GM18870 (cell line): ENCODE data around the gene SHC3.
A peak's percentile ranks its signal among the peaks of the same experiment; 100 is the strongest.

ENCODE experiments used
- ATAC-seq: cut with Tn5 transposase; IDR thresholded peaks from one replicate; pipeline ENCODE4 v1.9.1; 2021; ENCODE audit warnings: moderate library complexity; ENCODE audit not compliant: unreplicated experiment

The SHC3 gene

GRCh38 chr9:89112243-89112642 is 66.4 kb downstream of the SHC3 start:
- ATAC-seq: no peak

- ATAC-seq: no peak
Measured at GRCh38 chr9:89109666-89110065, 69.0 kb downstream of the SHC3 start.

GRCh38 chr9:89107406-89107805 is 71.2 kb downstream of the SHC3 start:
- no peak for ATAC-seq

GRCh38 chr9:89106224-89106851 is 72.3 kb downstream of the SHC3 start:
- ATAC-seq: no peak

DNA sequence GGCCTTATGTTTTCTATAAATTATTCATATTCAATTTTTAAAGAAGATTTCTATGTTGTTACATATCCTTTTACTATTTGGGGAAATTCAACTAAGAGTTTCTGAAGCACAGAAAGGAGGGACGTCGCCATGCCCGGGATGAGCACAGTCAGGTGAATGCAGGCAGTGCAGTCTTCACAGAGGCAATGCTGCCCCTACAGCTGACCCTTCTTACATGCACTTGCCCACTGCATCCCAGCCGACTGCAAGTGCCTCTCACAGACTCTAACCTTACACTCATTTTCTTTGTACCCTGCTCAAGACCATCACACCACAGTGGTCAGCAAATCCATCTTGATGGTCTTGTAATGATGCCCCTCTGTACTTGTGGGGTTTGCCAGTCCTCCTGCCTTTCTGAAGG is 73.8 kb downstream of the SHC3 start:
- no peak for ATAC-seq

DNA sequence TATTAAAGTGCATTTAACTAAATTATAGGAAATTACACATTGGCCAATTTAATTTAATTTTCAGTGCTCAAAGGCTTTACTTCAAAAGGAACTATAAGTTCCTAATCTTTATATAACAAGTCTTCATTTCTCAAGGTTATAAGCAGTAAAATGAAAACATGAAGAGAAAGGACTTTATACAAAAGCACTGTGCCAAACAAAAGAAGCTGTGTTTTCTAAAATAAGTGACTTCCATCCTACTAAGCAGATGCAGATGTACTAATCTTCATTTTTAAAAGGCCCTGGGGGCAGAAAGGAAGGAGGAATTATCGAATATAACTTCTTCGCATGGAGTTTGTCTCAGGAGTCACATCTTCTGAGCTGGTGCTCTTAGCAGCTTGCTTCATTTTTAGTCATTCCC is 81.4 kb downstream of the SHC3 start:
- no peak for ATAC-seq

DNA sequence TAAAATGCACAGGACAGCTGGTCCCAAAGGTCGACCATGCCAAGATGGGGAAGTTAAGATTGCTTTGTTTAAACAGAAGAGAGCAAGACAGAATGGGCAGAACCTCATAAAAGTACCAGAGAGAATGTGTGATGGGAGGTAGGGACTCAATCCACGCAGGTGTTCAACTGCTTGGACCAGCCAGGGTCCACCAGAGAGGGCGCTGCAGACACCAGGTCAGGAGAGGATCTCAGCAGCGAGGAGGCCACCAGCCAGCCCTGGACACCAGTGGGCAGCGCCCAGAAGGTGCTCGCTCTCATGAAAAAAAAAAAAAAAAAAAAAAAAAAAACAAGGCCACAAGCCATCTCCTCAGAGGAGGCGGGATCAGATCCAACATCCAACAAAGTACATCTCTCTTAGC is 81.8 kb downstream of the SHC3 start:
- no peak for ATAC-seq

DNA sequence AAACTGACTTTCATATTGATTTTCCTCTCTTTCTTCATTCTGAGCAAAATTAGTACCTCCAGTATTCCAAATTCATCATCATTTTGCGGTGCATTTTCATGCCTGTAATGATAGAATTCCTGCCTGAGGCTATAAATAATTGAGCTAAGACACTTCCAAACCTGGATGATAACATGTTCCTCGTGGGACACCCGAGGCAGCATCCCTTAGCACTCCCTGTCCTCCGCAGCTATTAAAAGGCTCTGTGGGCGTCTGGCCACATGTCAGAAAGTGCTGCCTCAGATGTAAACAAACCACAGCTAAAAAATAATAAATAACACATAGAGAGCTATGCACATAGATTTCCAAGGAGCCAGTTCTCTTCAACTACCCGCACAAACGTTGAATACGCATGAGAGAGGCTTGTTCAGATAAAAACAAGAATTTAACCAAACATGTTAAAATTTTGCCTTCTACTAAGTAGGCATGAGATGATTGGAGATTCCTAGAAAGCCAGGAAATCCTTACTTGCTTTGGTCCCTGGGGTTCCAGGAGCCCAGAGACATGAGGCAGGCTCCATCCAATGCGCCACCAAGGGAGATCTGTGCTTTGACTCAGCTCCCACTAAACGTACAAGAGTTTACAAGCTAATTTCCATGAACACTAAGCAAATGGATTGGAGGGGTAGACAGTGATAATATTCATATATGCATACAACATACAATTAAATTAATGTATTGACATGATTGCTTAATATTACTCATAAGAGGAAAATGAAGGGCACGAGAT is 82.7 kb downstream of the SHC3 start:
- no peak for ATAC-seq

DNA sequence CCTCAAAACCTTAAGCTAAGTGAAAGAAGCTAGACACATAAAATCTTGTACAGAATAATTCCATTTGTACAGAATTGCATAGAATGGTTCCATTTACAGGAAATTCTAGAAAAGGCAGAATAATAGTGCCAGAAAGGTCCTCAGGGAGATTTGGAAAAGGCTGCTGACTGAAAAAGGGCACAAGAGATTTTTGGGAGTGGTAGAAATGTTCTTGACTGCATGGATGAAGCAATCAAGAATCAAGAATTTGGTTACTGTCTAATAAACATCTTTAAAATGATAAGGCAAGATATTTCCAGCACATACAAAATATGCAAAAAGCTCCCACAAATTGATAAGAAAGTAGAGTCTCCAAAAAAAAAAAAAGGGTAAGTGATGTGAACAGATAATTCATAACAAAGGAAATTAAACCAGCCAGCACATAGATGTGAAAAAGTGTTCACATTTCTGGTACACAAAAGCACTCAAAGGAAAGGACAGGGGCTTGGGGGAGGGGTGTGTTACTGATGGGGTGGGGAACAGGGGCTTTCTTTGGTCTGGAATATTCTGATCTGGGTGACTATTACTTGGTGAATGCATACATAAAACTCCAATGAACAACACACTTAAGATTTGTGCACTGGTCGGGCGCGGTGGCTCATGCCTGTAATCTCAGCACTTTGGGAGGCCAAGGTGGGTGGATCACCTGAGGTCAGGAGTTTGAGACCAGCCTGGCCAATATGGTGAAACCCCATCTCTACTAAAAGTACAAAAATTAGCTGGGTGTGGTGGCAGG is 85.2 kb downstream of the SHC3 start:
- no peak for ATAC-seq

- ATAC-seq: no peak
Measured at GRCh38 chr9:89089176-89089575, 89.4 kb downstream of the SHC3 start.

DNA sequence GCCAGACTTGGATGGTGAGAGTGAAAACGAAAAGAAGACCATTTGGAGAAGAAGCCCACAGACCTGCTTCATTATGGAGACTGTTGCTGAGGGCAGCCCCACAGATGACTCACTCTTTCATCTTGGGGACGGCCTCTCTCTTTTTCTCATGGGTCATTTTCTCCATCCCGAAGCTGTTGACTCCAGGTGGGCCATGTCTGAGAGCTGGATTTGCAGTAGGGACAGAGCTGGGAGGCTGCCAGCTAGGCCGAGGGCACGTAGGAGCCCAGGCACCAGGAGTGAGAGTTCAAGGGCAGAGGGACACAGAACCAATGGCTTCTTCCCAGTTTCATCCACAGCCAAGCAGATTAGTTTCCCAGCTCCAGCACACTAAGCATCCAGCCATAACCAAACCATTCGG is 95.0 kb downstream of the SHC3 start:
- no peak for ATAC-seq

- no peak for ATAC-seq
Measured at GRCh38 chr9:89080193-89080592, 98.4 kb downstream of the SHC3 start.

DNA sequence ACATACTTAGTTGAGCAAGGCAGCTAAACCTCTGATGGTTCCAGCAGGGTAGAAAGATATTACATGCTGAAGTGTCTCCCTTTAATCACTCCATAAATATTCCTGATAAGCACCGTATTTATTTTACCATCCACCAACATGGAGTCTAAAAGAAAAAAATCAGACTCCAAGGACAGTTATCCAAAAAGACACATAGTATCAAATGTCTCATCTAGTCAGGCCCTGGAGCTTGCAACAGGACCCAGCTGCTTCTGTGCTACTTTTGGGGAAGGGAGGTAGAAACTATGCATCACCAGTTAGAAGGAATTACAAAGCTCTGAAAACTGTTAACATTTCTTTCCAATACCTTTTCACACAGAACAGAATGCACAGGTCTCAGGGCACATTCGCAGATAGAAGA is 99.2 kb downstream of the SHC3 start:
- no peak for ATAC-seq

DNA sequence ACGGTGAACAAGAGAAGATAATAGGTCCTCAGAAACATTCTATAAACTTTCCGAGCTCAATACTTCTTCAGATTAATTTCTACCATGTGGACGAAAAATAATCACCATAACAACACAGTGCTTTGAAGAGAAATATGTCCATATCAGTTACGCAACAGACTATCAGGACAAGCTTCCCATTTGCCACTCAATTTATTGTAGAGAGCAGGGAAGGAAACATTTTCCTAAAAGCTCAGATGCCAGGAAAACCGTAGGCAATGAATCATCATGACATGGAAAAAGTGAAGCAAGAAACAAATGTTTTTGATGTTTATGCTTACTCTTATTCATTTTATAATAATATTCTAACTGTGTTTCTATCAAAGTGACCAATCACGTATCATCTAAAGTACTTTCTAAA is 99.8 kb downstream of the SHC3 start:
- ATAC-seq: no peak

DNA sequence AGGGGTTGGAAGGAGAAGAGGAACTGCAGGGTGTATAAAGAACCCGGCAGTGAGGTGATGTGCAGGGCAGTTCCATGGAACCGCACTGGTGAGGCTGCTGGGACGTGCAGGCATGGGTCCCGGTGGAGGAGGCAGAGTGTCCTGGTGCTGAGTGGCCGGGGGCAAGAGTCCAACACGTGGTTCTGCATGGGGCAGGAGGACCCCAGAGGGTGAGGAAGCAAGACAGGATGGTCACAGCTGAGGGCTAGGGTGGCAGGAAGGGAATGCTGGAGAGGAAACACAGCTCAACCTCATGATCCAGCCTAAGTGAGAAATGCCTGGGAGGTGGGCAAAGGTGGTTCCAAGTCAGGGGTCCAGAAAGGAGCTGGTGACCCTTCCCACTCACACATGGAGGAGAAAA is 100.2 kb downstream of the SHC3 start:
- ATAC-seq: no peak

DNA sequence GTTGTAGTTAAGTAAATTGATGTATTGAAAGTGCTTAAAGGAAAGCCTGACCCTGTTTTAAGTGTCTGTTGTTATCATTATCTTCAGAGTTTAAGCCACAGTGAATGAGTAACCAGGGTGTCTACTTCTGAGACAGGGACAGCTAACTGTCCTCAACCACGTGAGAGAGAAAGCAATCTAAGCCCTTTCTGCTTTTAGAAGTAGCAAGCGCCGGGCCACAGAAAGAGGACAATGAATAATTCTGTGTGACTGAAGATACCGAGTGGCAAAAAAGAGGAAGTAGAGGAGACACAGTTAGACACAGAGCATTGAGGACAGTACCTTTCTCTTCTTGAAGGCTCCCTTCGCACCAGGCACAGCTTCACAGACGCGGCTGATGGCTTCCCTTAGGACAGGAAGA is 101.1 kb downstream of the SHC3 start:
- peak; percentile 79 for ATAC-seq

GRCh38 chr9:89073397-89073796 is 105.2 kb downstream of the SHC3 start:
- ATAC-seq: no peak

- ATAC-seq: no peak
Measured at GRCh38 chr9:89071591-89071990, 107.0 kb downstream of the SHC3 start.

- no peak for ATAC-seq
Measured at GRCh38 chr9:89066835-89067234, 111.8 kb downstream of the SHC3 start.

GRCh38 chr9:89065921-89066320 is 112.7 kb downstream of the SHC3 start:
- ATAC-seq: no peak

GRCh38 chr9:89060790-89061189 is 117.8 kb downstream of the SHC3 start:
- no peak for ATAC-seq

- ATAC-seq: no peak
Measured at GRCh38 chr9:89059925-89060506, 118.6 kb downstream of the SHC3 start.
